GM18909 (cell line): Measurements from ENCODE around the gene IQCH.

Experiments
- ATAC-seq: cut with Tn5 transposase; IDR thresholded peaks from one replicate; pipeline ENCODE4 v1.9.1; 2021; ENCODE audit warnings: mild to moderate bottlenecking; ENCODE audit not compliant: unreplicated experiment, poor library complexity

IQCH gene

DNA sequence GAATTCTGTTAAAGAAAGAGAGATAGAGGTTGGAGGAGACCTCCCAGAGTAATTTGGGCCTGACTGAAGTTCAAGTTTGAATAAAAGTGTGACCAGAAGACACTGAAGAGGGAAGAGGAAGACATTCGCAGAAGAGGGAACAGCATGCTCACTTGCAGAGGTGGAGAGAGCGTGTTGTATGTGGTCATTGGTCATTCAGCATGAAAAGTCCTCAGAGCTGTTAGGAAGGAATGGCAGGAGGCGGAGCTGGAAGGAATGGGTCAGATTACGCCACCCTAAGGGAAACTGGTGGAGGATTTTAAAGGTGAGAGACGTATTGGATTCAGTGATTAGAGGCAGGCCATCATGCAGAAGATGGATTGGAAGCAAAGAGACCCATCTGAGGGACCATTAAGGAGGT is 41.6 kb downstream of the IQCH start:
- ATAC-seq: no peak

DNA sequence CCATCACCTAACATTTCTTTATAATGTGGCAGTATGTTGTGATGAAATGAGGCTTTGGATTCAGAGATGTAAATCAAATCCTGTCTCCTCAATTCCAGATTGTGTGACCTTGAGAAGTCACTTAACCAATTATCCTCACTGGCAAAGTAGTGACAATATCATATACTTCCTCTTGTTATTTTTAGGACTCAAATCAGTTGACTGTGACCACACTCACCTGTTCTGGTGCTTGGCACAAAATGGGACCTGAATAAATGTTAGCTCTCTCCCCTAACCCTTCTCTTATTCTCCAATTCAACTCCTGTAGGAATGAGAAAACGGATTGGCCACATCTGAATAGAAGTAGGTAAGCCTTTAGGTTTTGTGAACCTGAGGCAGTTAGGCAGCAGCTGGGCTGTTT is 42.1 kb downstream of the IQCH start:
- ATAC-seq: no peak

DNA sequence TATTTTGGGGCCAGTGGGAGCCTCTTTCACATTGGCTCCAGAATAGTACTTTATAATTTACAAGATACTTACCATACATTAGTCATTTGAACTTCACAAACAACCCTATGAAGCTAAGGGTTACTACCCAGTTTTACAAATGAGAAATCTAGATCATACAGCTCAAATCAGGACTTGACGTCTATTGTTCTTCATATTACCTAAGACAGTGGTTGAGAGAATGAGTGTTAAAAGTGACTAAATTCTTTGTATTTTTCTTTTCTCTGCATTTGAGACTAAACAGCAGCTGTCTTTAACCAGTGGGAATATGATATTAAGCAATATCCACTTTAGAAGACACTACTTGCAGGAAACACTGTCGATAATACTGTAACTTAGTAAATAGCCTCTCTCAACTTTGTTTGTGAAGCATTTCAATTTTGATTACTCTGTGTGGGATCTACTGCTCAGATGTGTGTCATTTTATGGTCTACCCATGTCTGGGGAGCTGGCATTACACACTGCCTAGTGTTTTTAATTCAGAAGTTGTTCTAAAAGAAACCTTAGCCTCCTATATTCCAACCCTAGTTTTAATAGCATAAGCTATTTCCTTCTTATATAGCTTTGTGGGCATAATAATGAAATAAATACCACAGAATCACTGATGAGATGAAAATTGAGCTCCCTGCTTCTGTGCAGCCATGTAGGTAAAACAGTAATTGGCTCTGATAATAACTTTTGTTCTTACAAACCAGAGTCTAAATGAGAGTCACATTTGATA is 45.9 kb downstream of the IQCH start:
- no peak for ATAC-seq

DNA sequence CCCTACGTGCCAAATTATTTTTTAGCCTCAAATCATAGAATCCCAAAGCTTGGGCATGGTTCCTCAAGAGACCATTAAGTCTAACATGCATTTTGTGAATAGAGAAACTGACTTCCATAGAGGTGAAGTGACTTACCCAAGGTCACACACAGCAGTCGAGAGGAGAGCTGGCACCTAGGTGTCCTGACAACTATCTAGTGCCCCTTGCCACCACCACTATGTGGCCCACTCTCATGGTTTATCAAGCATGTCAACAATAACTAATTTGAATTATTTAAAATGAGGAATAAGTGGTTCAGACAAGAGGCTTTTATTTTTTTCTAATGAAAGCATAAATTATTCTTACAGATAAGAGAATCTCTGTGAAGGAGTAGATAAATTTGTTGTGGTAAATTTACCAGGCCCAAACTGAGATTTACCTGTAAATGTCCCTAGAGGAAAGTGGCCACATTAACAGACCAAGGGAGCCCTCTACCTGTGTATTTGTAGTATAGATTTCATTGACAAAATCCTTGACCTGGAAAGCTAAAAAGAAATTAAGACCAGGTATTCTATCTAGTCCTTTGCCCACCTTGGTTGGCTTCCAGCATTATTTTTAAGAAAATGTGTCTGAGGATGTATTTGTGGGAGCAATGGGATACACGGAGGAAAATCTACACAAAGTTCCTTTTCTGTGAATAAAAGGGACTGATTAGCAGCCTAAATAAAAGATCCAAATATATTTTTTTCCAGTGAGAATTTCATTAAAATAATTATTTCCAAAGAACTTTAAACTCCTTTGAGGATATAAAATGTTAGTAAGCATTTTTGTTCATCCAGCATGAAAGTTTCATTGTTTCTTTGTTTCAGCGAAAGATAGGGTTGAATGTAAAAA is 49.1 kb downstream of the IQCH start:
- ATAC-seq: no peak

DNA sequence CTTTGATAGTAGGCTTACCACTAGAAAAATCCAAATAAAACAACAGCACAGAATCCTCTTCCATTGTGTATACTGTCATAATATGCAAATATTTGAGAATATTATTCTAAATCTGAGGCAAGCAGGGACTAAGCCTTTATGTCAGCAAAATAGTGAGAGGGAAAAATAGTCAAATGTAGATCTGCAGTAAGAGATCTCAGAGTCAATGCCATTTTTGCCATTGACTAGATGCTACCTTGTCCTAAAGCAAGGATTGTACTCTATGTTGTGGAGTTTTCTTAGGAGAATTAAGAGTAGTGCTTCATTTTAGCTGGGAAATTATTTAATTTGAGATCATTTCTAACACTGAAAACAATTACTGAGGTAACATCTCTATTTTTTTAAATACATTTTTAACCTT is 50.2 kb downstream of the IQCH start:
- no peak for ATAC-seq

DNA sequence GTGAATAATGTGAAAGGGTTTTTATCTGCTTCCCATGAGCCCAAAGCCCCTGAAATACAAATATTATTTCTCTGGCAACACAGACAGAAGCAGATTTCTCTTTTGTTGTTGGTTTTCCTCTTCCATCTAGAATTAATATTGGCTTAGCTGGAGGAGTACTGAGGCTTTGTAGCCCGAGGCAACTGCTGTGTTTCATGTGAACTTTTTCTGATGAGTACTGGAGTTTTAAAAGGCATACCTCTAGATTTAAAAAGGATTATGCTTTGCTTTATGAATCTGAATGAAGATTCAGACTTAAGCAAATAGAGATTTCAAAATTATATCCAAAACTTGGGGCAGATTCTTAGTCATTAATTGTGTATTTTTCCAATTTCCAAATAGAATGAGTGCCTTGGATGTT is 50.9 kb downstream of the IQCH start:
- ATAC-seq: no peak

DNA sequence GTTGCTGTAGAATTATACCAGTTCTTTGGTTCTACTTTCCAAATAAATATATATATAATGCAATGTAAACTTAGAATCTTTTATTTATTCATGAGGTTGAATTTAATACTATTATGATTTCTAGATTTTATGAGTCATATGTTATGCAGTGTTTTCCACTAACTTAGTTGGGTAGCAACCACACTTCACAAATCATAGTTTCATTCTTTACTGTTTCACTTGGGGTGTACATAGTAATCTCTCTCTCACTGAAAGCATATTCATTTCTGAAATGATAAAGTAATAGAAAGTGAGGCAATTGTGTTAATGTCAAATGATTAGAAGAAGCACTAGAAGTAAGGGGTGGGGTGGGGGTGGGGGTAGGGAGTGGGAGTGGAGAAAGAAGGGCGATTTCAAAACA is 52.6 kb downstream of the IQCH start:
- no peak for ATAC-seq

DNA sequence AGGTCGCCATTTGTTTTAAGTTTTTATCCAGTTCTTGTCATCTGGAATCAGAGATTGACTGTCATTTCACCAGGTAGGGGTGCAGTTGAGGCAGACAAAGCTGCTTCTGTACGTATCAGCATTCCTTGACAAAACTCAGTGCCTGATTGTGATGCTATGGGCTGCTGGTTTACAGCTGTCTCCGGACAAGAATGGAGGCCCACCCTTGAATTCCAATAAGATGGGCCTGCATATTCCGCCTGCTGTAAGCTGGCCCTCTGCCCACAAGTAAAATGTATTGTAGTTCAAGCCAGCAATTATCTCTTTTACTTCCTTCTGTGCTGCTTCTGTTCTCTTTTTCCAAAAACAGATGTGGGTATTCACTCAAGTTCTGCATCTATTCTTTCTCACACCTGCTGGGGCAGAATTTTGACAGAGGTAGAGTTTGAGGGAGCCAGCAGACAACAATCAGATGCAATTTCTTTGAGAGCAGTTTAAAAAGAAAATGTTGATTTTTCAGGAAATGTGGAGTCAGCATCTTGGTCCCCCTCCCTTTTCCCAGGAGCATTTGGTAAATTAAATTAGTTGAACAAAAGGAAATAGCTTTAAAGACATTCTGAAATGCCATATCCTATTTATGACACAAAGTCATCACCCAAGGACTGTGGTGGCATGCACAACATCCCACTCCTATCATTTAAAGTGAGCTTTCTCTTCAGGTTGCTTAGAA is 53.5 kb downstream of the IQCH start:
- ATAC-seq: no peak

- ATAC-seq: no peak
Observed at GRCh38 chr15:67311731-67312130, 57.1 kb downstream of the IQCH start.

DNA sequence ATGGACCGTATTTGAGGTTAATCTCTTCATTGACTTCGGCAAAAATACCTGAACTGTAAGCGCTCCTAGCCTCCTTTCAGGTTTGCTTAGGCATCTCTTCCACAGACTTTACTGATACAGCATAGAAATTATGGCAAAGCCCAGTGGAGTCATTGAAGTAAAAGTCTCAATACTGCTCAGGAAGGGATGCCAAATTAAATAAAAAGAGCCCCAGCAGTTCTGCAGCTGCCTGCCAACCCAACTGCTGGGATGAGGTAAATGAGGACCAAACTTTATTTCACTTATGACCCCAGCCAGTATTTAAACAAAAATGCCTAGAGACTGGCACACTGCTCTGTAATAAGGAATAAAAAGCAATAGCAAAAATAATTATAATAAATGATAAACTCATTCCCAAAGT is 65.4 kb downstream of the IQCH start:
- no peak for ATAC-seq

DNA sequence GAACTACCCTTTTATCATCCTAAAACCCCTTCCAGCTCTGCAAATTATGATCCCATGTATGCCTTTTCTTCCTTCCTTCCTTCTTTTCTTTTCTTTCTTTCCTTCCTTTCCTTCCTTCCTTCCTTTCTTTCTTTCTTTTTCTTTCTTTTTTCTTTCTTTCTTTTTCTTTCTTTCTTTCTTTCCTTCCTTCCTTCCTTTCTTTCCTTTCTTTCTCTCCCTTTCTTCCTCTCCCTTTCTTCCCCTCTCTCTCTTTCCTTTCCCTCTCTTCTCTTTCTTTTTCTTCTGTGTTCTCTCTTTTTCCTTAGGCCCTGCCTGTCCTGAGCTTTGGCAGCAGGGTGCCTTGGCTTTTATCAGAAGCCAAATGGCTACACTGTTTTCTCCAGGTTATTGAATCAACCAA is 66.8 kb downstream of the IQCH start:
- ATAC-seq: no peak

DNA sequence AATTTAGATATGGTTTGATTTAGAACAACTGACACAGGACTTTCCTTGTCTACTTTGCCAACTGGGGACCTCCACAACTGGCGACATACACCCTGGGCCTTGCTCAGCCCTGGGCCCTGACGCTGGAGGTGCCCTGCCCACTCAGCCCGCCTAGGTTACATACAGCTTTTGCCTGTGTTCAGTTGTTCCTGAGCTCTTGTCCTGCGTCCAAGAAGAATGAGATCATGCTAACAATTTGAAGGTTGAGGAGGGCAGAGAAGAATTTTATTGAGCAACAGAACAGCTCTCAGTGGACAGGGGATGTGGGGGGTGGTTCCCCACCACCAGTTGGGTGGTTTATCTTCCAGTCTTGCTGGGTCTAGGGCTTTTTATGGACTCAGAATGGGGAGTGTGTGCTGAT is 67.9 kb downstream of the IQCH start:
- ATAC-seq: no peak

- no peak for ATAC-seq
Observed at GRCh38 chr15:67327312-67327711, 72.7 kb downstream of the IQCH start.

GRCh38 chr15:67327737-67328136 is 73.2 kb downstream of the IQCH start:
- no peak for ATAC-seq

- ATAC-seq: no peak
Observed at GRCh38 chr15:67329984-67330733, 75.6 kb downstream of the IQCH start.

DNA sequence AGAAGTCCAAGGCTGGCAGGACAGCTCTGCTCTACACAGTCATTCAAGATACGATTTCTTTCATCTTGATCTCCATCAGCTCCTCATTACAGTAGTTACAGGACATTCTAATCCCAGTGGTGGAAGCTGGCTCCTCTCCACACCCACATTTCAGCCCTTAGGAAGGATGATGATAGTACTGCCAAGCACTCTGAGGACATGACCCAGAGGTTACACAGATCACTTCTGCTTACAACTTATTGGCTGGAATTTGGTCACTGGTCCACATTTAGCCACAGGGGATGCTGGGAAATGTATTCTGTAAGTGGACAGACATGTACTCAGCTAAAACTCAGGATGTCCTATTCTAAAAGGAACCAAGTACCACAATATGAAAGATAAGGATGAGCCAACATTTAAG is 77.1 kb downstream of the IQCH start:
- ATAC-seq: no peak

GRCh38 chr15:67335026-67335425 is 80.4 kb downstream of the IQCH start:
- no peak for ATAC-seq

DNA sequence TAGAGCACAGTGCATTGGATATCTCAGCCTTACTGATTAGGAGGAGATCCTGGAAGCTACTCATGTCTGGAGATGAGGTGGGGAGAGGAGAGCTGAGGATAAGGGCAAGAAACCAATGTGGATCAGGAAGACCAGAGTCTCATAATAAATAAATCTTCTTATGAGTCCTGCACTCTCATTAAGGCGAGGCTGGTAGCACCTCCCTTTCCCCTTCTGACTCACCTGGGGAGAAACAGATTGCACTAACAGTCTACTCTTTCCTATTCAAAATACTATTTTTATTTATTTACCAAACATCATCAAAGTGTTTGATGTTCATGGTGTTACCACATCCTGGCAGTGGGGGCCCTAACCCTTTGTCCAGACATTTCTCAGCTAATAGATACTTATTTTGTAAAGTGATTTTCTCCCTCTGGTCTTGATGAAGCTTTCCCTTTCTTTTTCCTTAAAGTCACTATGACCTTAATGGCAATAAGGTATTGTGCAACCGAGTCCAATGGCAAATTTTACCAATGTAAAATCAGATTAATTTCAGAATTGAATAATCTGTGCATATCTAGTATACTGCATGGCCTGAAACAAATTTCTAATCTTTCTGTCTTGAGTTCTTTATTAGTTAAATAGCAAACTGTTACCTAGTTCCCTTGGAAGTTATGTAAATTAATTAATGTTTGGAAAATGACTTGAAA is 81.1 kb downstream of the IQCH start:
- no peak for ATAC-seq

GRCh38 chr15:67340630-67341029 is 86.0 kb downstream of the IQCH start:
- ATAC-seq: no peak

DNA sequence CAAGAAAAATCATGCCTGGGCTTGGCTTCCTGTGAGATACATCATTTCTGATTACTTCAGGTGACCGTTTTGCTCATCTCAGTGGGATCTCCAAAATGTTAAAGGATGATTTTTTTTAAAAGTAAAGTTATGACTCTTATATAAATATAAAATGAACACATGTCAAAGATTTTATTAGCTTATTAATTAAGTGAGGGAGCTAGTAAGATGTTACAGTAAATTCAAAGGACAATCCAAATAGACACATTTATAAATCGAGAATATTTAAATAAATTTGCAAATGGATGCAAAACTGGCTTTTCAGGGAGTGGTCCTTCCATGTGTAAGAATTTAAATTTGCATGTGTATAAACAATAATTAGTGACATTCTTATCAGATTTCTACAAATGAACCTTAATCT is 87.0 kb downstream of the IQCH start:
- no peak for ATAC-seq
